GM20000 (cell line): Measurements from ENCODE around the gene IFNA2.
"Not testable (repeated sequence)": the region's sequence is repeated elsewhere in the genome, so short reads cannot be mapped to it uniquely, and the experiment has no call there.

ENCODE experiments used
- DNase-seq: peaks from one replicate; pipeline ENCODE4 v3.0.0; 2012; ENCODE audit warnings: low spot score
- TF ChIP-seq, protein P1 (sequence below): IDR thresholded peaks from 2 replicates; pipeline ENCODE4 v1.5.1; 2012; ENCODE audit warnings: mild to moderate bottlenecking, control low read depth; ENCODE audit errors: extremely low read depth, missing control alignments

IFNA2 gene

DNA sequence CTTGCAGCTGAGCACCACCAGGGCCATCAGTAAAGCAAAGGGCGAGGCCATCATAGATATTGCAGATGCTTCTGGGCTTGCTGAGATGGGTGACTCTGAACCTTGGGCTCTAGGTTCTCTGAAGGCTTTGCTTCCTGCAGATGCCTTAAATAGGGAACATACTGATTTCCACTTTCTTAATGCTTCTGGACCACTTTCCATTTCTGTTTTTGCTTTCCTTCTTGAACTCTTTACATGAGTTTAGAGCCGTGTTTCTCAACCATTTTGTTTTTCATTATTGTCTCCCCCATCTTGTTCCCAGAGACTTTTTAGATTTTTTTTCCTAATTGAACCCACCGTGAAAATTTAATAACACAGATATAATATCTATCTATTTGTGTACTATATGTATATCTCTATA, 17.2 kb downstream of the IFNA2 start, which contains the start of gene IFNA13:
IFNA13 (minus strand) TSS at position 101 of the 400 bp plus-strand sequence; CDS start at position 54, 47 bp downstream.
- no peak for DNase-seq
- TF ChIP-seq, protein P1, sequence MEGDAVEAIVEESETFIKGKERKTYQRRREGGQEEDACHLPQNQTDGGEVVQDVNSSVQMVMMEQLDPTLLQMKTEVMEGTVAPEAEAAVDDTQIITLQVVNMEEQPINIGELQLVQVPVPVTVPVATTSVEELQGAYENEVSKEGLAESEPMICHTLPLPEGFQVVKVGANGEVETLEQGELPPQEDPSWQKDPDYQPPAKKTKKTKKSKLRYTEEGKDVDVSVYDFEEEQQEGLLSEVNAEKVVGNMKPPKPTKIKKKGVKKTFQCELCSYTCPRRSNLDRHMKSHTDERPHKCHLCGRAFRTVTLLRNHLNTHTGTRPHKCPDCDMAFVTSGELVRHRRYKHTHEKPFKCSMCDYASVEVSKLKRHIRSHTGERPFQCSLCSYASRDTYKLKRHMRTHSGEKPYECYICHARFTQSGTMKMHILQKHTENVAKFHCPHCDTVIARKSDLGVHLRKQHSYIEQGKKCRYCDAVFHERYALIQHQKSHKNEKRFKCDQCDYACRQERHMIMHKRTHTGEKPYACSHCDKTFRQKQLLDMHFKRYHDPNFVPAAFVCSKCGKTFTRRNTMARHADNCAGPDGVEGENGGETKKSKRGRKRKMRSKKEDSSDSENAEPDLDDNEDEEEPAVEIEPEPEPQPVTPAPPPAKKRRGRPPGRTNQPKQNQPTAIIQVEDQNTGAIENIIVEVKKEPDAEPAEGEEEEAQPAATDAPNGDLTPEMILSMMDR, result no peak

DNA sequence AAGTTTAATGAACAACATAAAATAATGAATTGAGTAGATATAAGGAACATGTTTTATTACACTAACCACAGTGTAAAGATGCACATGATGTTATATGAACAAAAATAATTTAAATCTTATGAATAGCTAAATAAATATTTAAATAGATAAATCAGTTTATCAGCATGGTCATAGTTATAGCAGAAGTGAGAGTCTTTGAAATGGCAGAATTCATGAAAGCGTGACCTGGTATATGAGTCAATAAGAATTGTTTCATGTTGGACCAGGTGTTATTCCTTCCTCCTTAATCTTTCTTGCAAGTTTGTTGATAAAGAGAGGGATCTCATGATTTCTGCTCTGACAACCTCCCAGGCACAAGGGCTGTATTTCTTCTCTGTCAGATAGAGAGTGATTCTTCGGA, 18.0 kb downstream of the IFNA2 start:
- DNase-seq, result not testable (repeated sequence)

- DNase-seq, result no peak
- TF ChIP-seq, protein P1, result no peak
These were observed 22.9 kb downstream of the IFNA2 start for GRCh38 chr9:21362287-21362686.

DNA sequence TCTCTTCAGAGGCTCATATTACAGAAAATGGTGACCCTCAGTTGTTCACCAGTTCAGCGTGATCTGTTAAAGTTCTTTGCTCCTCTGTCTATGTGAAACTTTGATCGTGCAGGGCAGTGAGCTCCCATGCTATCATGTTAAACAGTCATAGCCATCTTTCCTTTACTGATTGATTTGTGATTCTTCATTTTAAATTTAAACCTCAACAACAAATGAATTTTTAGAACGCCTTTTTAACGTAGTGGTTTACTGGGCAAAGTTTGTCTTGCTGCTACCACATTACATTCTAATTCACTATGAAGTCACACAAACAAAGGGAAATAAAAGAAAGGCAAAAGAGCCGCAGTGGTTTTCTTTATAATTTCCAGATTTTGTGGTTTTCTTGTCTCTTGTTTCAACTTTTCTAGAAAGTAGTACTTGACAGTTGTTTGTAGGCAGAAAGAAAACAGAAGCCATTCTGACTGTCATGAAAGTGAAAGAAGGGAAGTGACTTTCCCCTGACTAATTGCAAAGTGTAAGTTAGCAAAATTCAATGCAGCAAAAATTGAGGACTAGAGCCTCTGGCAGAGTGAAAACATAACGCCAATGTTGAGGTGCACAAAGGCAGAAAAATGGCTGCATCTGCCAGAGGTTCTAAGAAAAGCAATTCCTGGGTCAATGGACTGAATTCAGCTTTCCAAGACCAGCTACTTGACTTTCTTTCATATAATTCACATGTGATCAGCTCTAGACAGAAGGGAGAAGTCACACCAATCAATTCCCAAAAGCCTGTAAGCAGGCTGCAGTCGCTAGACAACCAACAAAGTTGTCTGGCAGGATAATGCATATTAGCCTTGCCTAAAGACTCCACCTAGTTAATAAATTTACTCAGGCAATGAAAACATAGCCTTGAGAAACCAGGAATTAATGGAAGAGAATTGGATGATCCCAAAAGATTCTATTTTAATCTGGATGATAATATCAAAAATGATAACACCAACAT, 27.4 kb downstream of the IFNA2 start:
- TF ChIP-seq, protein P1, result no peak
- DNase-seq, result peak; percentile 39

- DNase-seq, result no peak
- TF ChIP-seq, protein P1, result no peak
These were observed 34.4 kb downstream of the IFNA2 start, which contains the start of gene IFNA6 for GRCh38 chr9:21350787-21351186. Gene IFNA6 (minus strand): TSS chr9:21350887. CDS start chr9:21350887, 0 bp downstream.

DNA sequence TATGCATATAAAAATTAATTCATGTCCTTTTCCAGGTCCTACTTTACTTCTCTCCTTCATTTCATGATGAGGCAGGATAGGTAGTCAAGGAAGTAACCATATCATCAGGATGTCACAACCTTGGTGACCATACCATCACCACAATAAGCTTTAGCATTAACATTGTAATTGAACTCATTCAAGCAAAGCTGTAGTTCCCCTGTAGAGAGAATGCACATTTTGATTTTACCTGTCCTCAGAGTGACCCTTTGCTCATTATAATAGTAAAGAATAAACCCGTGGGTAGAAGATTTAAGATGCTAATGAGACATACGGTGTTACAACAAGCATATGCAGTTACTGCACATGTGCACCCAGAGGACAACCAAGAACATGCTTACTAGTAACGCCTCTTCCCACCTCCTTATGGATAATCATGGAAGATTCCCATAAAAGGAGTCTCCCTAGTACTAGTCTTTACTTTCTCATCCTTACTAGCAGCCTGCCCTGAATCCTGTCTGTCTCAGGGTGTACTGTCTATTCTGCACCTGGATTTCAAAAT, 36.7 kb downstream of the IFNA2 start:
- TF ChIP-seq, protein P1, result no peak
- no peak for DNase-seq

- TF ChIP-seq, protein P1, result no peak
- no peak for DNase-seq
These were observed 44.5 kb downstream of the IFNA2 start for GRCh38 chr9:21340735-21341134.
